Muscle of arm (tissue), 12 donors: ENCODE measurements around the gene IQCM. TPM values are rescaled to one million over a fixed set of nuclear protein-coding genes. Genes with fewer than 3 reads are reported as not detected.
"Not testable (repeated sequence)": the region's sequence is repeated elsewhere in the genome, so short reads cannot be mapped to it uniquely, and the experiment has no call there.

Experiments
- DNase-seq: peaks from one replicate; pipeline ENCODE4 v3.0.0-alpha.2; 2013
- polyA plus RNA-seq, 12 donors: library from polyadenylated mRNA; unstranded; fragments of 120-200 nt; gene quantifications; one replicate each; pipeline ENCODE4 v1.2.1, GENCODE V29; 2013; ENCODE audit not compliant: insufficient read length in 12 of 12

IQCM gene
- polyA plus RNA-seq, 12 donors, result not detected

- not testable (repeated sequence) for DNase-seq
Measured at GRCh38 chr4:149468669-149469068, 347.0 kb downstream of the IQCM start.

- peak; percentile 26 for DNase-seq
Measured at GRCh38 chr4:149466446-149466845, 349.2 kb downstream of the IQCM start.

- DNase-seq, result peak; percentile 46
Measured at GRCh38 chr4:149465955-149466354, 349.7 kb downstream of the IQCM start.

GRCh38 chr4:149443537-149443936 lies 372.1 kb downstream of the IQCM start:
- DNase-seq, result no peak

GRCh38 chr4:149441338-149441737 lies 374.3 kb downstream of the IQCM start:
- DNase-seq, result no peak

- no peak for DNase-seq
Measured at GRCh38 chr4:149426461-149426860, 389.2 kb downstream of the IQCM start.

GRCh38 chr4:149409555-149409962 lies 406.1 kb downstream of the IQCM start:
- peak; percentile 11 for DNase-seq

GRCh38 chr4:149409146-149409545 lies 406.5 kb downstream of the IQCM start:
- DNase-seq, result peak; percentile 7

- no peak for DNase-seq
Measured at GRCh38 chr4:149404143-149404542, 411.5 kb downstream of the IQCM start.

- DNase-seq, result peak; percentile 44
Measured at GRCh38 chr4:149403081-149403480, 412.6 kb downstream of the IQCM start.

GRCh38 chr4:149398993-149399392 lies 416.6 kb downstream of the IQCM start:
- no peak for DNase-seq

GRCh38 chr4:149370785-149371420 lies 444.7 kb downstream of the IQCM start:
- DNase-seq, result no peak

GRCh38 chr4:149370002-149370401 lies 445.6 kb downstream of the IQCM start:
- DNase-seq, result no peak

- no peak for DNase-seq
Measured at GRCh38 chr4:149353241-149353640, 462.4 kb downstream of the IQCM start.

- no peak for DNase-seq
Measured at GRCh38 chr4:149349541-149349940, 466.1 kb downstream of the IQCM start.

GRCh38 chr4:149347139-149347538 lies 468.5 kb downstream of the IQCM start:
- DNase-seq, result no peak

- no peak for DNase-seq
Measured at GRCh38 chr4:149345424-149345823, 470.2 kb downstream of the IQCM start.

- no peak for DNase-seq
Measured at GRCh38 chr4:149344436-149344835, 471.2 kb downstream of the IQCM start.

- no peak for DNase-seq
Measured at GRCh38 chr4:149343614-149344013, 472.0 kb downstream of the IQCM start.

- DNase-seq, result not testable (repeated sequence)
Measured at GRCh38 chr4:149341117-149341516, 474.5 kb downstream of the IQCM start.

- DNase-seq, result no peak
Measured at GRCh38 chr4:149328161-149328560, 487.5 kb downstream of the IQCM start.

GRCh38 chr4:149322203-149322602 lies 493.4 kb downstream of the IQCM start:
- no peak for DNase-seq

GRCh38 chr4:149321438-149321837 lies 494.2 kb downstream of the IQCM start:
- no peak for DNase-seq

GRCh38 chr4:149311076-149311475 lies 504.6 kb downstream of the IQCM start:
- no peak for DNase-seq
